ENCODE results near the gene WDPCP. TPM values are rescaled to one million over a fixed set of nuclear protein-coding genes. Genes with fewer than 3 reads are reported as not detected.

The WDPCP gene
- total and polyA plus RNA-seq, 4 donors, result 1.1 to 7.6 (median 2.7) TPM

- no peak overlapping the region for H3K27ac ChIP-seq (ENCODE audit: low read depth in 1 of 2, low read length in 2 of 2)
- 98% methylated on average over 6 of the region's 6 CpGs for WGBS
- H3K9ac ChIP-seq (ENCODE audit: low read depth in 1 of 2, low read length in 2 of 2), result no peak overlapping the region
- no peak for TF ChIP-seq HNF4G (IDR thresholded peaks at IDR 0.05)
- TF ChIP-seq EGR1 (IDR thresholded peaks at IDR 0.05; ENCODE audit: low read depth in 2 of 2), result no peak
- TF ChIP-seq SP1 (IDR thresholded peaks at IDR 0.05), result no peak
- TF ChIP-seq ATF3 (IDR thresholded peaks at IDR 0.05), result no peak
- TF ChIP-seq CTCF (IDR thresholded peaks at IDR 0.05; ENCODE audit: low read depth, low read length, missing input control), result no peak
- TF ChIP-seq ZBTB33 (IDR thresholded peaks at IDR 0.05), result no peak
- no peak for TF ChIP-seq TAF1 (conservative IDR thresholded peaks at IDR 0.05)
- H3K4me3 ChIP-seq (ENCODE audit: low read depth in 1 of 3, low read length in 3 of 3), result no peak overlapping the region
- H3K27me3 ChIP-seq (ENCODE audit: control insufficient read depth in 4 of 4, insufficient read depth in 4 of 4, low read length in 3 of 4), result no peaks in the 10 kb centered on the region
- DNase-seq (ENCODE audit: low spot score), result no peak
- H3K4me1 ChIP-seq (ENCODE audit: control insufficient read depth in 4 of 4, insufficient read depth in 4 of 4, low read length in 3 of 4), result no peaks in the 10 kb centered on the region
- H3K36me3 ChIP-seq (ENCODE audit: control insufficient read depth in 4 of 4, insufficient read depth in 3 of 4, low read depth in 1 of 4, low read length in 3 of 4), result no peaks in the 10 kb centered on the region
- H3K9me3 ChIP-seq (ENCODE audit: control insufficient read depth in 4 of 4, low read length in 3 of 4), result no peaks in the 10 kb centered on the region
These were observed 48.7 kb downstream of the WDPCP start for GRCh38 chr2:63539416-63540162.

GRCh38 chr2:63538390-63538789, 49.9 kb downstream of the WDPCP start:
- Histone ChIP-seq H3K27me3 (ENCODE audit: control insufficient read depth in 4 of 4, insufficient read depth in 4 of 4, low read length in 3 of 4) (no peaks in the 10 kb centered on the region), H3K4me1 (ENCODE audit: control insufficient read depth in 4 of 4, insufficient read depth in 4 of 4, low read length in 3 of 4) (no peaks in the 10 kb centered on the region), H3K4me3 (ENCODE audit: low read depth in 1 of 3, low read length in 3 of 3) (no peak overlapping the region), H3K36me3 (ENCODE audit: control insufficient read depth in 4 of 4, insufficient read depth in 3 of 4, low read depth in 1 of 4, low read length in 3 of 4) (no peaks in the 10 kb centered on the region), H3K27ac (ENCODE audit: low read depth in 1 of 2, low read length in 2 of 2) (no peak overlapping the region), H3K9me3 (ENCODE audit: control insufficient read depth in 4 of 4, low read length in 3 of 4) (no peaks in the 10 kb centered on the region), H3K9ac (ENCODE audit: low read depth in 1 of 2, low read length in 2 of 2) (no peak overlapping the region)
- TF ChIP-seq YY1 (IDR thresholded peaks at IDR 0.05), result no peak
- TF ChIP-seq CTCF (IDR thresholded peaks at IDR 0.05; ENCODE audit: low read depth, low read length, missing input control), result no peak
- no peak for TF ChIP-seq RXRA (IDR thresholded peaks at IDR 0.05)
- no peak for TF ChIP-seq TAF1 (conservative IDR thresholded peaks at IDR 0.05)
- no peak for TF ChIP-seq FOXA1 (IDR thresholded peaks at IDR 0.05)
- no peak for TF ChIP-seq MAX (IDR thresholded peaks at IDR 0.05)
- TF ChIP-seq GABPA (IDR thresholded peaks at IDR 0.05 in 1 of 2, conservative IDR thresholded peaks at IDR 0.05 in 1 of 2), result no peak
- TF ChIP-seq NR2F2 (IDR thresholded peaks at IDR 0.05), result no peak
- TF ChIP-seq FOXA2 (IDR thresholded peaks at IDR 0.05), result no peak
- TF ChIP-seq RAD21 (IDR thresholded peaks at IDR 0.05), result no peak
- no peak for TF ChIP-seq REST (IDR thresholded peaks at IDR 0.05)
- TF ChIP-seq JUND (IDR thresholded peaks at IDR 0.05), result no peak
- TF ChIP-seq ATF3 (IDR thresholded peaks at IDR 0.05), result no peak
- no peak for DNase-seq (ENCODE audit: low spot score)
